ENCODE data around the gene IPO4. TPM values are rescaled to one million over a fixed set of nuclear protein-coding genes. Genes with fewer than 3 reads are reported as not detected.

The IPO4 gene
- total RNA-seq, 6 experiments from 2014 or later, result 70.4 to 85.2 (median 79.4) TPM

DNA sequence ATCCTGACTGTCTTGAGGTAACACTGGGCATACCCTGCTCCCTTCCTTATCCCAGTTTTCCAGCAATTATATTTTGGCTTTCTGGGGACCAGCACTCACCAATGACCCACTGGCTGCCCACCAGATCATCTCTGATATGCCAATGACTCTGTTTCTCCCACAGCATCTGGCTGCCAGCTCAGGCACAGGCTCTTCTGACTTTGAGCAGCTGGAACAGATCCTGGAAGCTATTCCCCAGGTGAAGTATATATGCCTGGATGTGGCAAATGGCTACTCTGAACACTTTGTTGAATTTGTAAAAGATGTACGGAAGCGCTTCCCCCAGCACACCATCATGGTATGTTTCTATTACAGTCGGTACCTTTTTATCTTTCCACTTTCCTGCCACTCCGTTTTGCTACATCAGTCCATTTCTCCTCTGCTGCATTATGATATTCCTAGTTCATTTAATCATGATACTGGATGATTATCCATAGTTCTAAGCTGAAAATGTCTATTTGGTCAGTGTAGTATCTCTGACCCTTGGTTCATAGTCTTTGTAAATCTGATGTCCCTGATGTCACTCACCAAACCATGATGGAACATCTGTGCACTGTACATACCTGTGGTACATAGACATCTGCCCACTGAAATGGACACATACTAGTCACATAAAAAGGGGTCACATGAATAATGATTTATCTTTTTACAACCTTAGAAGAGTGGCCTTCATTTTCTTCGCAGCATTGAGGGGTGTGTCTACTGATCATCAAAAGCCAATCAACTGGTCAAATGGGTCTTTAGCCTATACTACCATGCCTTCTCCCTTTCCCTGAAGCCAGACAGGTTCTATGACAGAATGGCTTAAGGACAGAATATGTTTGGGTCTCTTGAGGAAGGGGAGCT, 47.4 kb upstream of the IPO4 start:
- no peak for DNase-seq
- peaks cover 85% of the 10 kb centered on the region for H3K4me1 Mint-ChIP-seq (ENCODE audit: low read depth)
- peaks cover 84% of the 10 kb centered on the region for H3K36me3 Mint-ChIP-seq (ENCODE audit: low read depth)
- H3K27ac Mint-ChIP-seq, result peak overlapping the region; percentile 87
- H3K9me3 Mint-ChIP-seq, result no peaks in the 10 kb centered on the region
- TF ChIP-seq, protein P1, sequence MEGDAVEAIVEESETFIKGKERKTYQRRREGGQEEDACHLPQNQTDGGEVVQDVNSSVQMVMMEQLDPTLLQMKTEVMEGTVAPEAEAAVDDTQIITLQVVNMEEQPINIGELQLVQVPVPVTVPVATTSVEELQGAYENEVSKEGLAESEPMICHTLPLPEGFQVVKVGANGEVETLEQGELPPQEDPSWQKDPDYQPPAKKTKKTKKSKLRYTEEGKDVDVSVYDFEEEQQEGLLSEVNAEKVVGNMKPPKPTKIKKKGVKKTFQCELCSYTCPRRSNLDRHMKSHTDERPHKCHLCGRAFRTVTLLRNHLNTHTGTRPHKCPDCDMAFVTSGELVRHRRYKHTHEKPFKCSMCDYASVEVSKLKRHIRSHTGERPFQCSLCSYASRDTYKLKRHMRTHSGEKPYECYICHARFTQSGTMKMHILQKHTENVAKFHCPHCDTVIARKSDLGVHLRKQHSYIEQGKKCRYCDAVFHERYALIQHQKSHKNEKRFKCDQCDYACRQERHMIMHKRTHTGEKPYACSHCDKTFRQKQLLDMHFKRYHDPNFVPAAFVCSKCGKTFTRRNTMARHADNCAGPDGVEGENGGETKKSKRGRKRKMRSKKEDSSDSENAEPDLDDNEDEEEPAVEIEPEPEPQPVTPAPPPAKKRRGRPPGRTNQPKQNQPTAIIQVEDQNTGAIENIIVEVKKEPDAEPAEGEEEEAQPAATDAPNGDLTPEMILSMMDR (IDR thresholded peaks at IDR 0.05), result no peak
- no peak overlapping the region for H3K4me3 Mint-ChIP-seq
- no peaks in the 10 kb centered on the region; the same call in none of the 2 replicates for H3K27me3 Mint-ChIP-seq (ENCODE audit: insufficient read depth)

DNA sequence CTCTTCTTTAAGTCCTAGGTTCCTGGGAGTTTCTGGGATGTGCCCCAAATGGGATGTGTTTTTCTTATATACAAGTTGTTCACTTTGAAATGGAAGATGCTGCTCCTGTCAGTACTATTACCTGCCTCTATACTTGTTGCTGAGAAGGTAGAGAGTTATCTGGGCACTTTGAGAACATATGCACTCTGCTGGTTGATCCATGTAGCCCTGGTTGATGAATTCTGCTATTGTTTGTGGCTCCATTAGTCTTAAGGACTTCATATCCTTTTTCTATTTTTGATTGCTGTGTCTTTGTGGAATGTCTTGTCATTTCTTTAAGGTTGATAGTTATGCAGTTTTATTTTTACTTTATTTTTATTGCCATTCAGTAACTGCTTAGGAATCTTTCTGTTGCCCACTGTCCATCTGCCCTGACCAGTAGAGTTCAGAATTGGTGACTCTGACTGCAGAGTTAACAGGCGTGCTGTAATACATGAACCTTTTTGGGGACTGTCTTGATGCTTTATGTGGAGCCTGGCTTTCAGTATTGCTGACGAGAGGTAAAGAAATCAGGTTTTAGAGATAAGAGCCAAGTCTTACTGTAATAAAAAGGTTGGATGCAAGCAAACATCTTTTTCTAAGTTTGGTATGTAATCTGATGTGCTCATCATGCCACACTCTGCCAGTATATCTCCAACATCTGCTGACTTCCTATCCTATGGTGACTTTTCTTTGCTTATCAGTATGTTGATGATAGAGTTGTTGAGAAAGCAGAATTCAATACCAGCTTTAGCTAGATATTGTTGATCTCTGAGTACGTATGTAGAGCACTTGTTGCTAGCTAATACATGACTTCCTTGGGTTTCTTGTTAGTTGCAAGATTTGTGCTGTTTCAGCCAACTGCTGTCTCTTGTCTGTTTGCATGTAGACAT, 45.7 kb upstream of the IPO4 start:
- Mint-ChIP-seq H3K9me3 (no peaks in the 10 kb centered on the region), H3K36me3 (ENCODE audit: low read depth) (peaks cover 70% of the 10 kb centered on the region), H3K4me1 (ENCODE audit: low read depth) (peaks cover 69% of the 10 kb centered on the region), H3K27me3 (ENCODE audit: insufficient read depth) (no peaks in the 10 kb centered on the region; the same call in none of the 2 replicates), H3K4me3 (peak overlapping the region; percentile 94), H3K27ac (peak overlapping the region; percentile 87)
- TF ChIP-seq, protein P1 (IDR thresholded peaks at IDR 0.05), result peak; percentile 30; the same call in 1 of the 2 replicates
- DNase-seq, result no peak

DNA sequence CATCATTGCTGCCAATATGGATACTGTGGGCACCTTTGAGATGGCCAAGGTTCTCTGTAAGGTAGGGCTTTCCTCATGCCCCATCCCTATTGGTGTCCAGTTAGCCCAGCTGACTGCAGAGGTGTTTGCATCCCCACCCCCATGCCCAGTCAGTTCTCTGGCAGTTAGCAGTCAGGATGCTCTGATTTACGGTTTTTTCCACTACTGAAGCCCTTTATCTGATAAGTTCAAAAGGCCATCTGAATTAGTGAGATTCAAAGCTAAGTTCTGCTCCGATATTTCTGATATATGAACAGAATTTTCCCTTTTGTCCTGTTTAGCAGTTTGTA, 44.9 kb upstream of the IPO4 start:
- Mint-ChIP-seq H3K27ac (peak overlapping the region; percentile 87), H3K27me3 (ENCODE audit: insufficient read depth) (no peaks in the 10 kb centered on the region; the same call in none of the 2 replicates), H3K36me3 (ENCODE audit: low read depth) (peaks cover 67% of the 10 kb centered on the region), H3K9me3 (no peaks in the 10 kb centered on the region), H3K4me1 (ENCODE audit: low read depth) (peaks cover 61% of the 10 kb centered on the region), H3K4me3 (peak overlapping the region; percentile 94)
- DNase-seq, result no peak
- TF ChIP-seq, protein P1 (IDR thresholded peaks at IDR 0.05), result no peak

DNA sequence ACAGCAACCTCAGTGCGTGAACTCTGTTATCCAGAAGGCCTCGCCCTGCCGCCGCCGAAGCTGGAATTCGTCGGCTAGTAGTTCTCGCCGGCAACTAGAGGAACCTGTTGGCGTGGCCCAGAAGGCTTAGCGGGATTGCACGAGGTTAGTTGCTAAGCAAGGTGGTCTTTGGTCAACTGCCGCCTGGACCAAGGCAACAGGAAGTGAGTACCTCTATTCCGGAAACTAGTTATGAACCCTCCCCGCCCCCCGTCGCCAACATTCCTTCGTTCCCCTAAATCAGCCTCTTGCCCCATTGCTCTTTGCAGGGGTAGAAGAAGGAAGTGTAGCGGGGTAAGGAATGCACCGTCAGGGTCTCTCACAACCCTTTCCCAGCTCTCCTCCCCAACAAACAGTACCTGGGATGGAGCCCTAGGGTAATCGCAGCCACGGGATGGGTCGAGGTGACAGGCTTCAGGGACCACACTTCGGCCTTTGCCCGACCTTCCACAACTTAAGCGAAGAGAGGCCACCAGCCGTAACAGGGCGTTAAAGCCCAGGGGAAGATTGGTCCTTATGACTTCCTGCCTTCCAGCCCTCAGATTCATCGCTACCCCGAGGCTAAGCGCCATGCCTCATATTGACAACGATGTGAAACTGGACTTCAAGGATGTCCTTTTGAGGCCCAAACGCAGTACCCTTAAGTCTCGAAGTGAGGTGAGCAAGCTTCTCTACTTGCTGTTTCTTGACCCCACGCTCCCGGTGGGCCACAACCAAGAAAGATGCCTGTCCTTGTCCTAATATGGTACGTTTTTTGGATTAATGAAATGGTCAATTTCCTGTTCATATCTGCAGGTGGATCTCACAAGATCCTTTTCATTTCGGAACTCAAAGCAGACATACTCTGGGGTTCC, 44.3 kb upstream of the IPO4 start, which contains the start of gene GMPR2:
Gene GMPR2, plus strand, starts transcription at position 285 of the 893 bp plus-strand sequence. Its CDS starts 325 bp downstream, at position 610.
- no peak for DNase-seq
- H3K9me3 Mint-ChIP-seq, result no peaks in the 10 kb centered on the region
- TF ChIP-seq, protein P1 (IDR thresholded peaks at IDR 0.05), result no peak
- H3K4me1 Mint-ChIP-seq (ENCODE audit: low read depth), result peaks cover 55% of the 10 kb centered on the region
- H3K36me3 Mint-ChIP-seq (ENCODE audit: low read depth), result peaks cover 64% of the 10 kb centered on the region
- H3K4me3 Mint-ChIP-seq, result peak within 1 kb of the TSS; percentile 94
- no peaks in the 10 kb centered on the region; the same call in none of the 2 replicates for H3K27me3 Mint-ChIP-seq (ENCODE audit: insufficient read depth)
- H3K27ac Mint-ChIP-seq, result peak within 1 kb of the TSS; percentile 87
